T follicular helper cell (primary cell): Measurements from ENCODE around the gene PEAR1.

Source experiments
- DNase-seq: peaks from one replicate; pipeline ENCODE4 v3.0.0-alpha.2; 2020; ENCODE audit warnings: low read depth
- total RNA-seq, 2 experiments: gene quantifications; one replicate each; lab custom pipeline; 2026; lab: John Stamatoyannopoulos, UW

The PEAR1 gene
- total RNA-seq, result 0 reads per million in 2 experiments

- no peak for DNase-seq
Observed at GRCh38 chr1:156893048-156893953, at the start of gene PEAR1. PEAR1 (plus strand) TSS chr1:156893718; CDS start chr1:156903927, 10,209 bp downstream.

GRCh38 chr1:156844102-156844501 is 49.4 kb upstream of the PEAR1 start:
- DNase-seq, result no peak

GRCh38 chr1:156844638-156845037 is 48.9 kb upstream of the PEAR1 start:
- DNase-seq, result no peak

GRCh38 chr1:156845055-156845952 is 48.2 kb upstream of the PEAR1 start:
- DNase-seq, result peak; percentile 26

- DNase-seq, result no peak
Observed at GRCh38 chr1:156845953-156846545, 47.5 kb upstream of the PEAR1 start.

- DNase-seq, result no peak
Observed at GRCh38 chr1:156846643-156847042, 46.9 kb upstream of the PEAR1 start.

GRCh38 chr1:156847591-156848460 is 45.7 kb upstream of the PEAR1 start:
- no peak for DNase-seq

GRCh38 chr1:156848461-156849150 is 44.9 kb upstream of the PEAR1 start:
- DNase-seq, result peak; percentile 55

GRCh38 chr1:156849151-156849496 is 44.4 kb upstream of the PEAR1 start:
- DNase-seq, result no peak

- no peak for DNase-seq
Observed at GRCh38 chr1:156851779-156852417, 41.6 kb upstream of the PEAR1 start.

- DNase-seq, result no peak
Observed at GRCh38 chr1:156852418-156852874, 41.1 kb upstream of the PEAR1 start.

- DNase-seq, result no peak
Observed at GRCh38 chr1:156853761-156854160, 39.8 kb upstream of the PEAR1 start.

GRCh38 chr1:156854634-156855033 is 38.9 kb upstream of the PEAR1 start:
- DNase-seq, result no peak

GRCh38 chr1:156856282-156856785 is 37.2 kb upstream of the PEAR1 start:
- DNase-seq, result no peak

- no peak for DNase-seq
Observed at GRCh38 chr1:156857532-156857931, 36.0 kb upstream of the PEAR1 start.

- DNase-seq, result no peak
Observed at GRCh38 chr1:156858555-156858956, 35.0 kb upstream of the PEAR1 start.

GRCh38 chr1:156858959-156859522 is 34.5 kb upstream of the PEAR1 start, which contains the start of gene INSRR:
INSRR (minus strand) TSS chr1:156859117; CDS start chr1:156858621, 496 bp downstream.
- no peak for DNase-seq

- no peak for DNase-seq
Observed at GRCh38 chr1:156859523-156860112, 33.9 kb upstream of the PEAR1 start.

- peak; percentile 30 for DNase-seq
Observed at GRCh38 chr1:156860113-156860627, 33.3 kb upstream of the PEAR1 start.
